HG03469 (cell line): Measurements from ENCODE around the gene ELP2.
A peak's percentile ranks its signal among the peaks of the same experiment; 100 is the strongest.

Experiments used
- ATAC-seq: cut with Tn5 transposase; IDR thresholded peaks from one replicate; pipeline ENCODE4 v1.9.1; 2021; ENCODE audit warnings: mild to moderate bottlenecking, moderate library complexity, moderate number of reproducible peaks; ENCODE audit not compliant: unreplicated experiment

The ELP2 gene

GRCh38 chr18:36120297-36120696 lies 9.4 kb upstream of the ELP2 start:
- no peak for ATAC-seq

GRCh38 chr18:36124841-36125240 lies 4.9 kb upstream of the ELP2 start:
- ATAC-seq, result no peak

GRCh38 chr18:36126668-36127067 lies 3.0 kb upstream of the ELP2 start:
- ATAC-seq, result no peak

- no peak for ATAC-seq
Measured at GRCh38 chr18:36127836-36128529, 1.7 kb upstream of the ELP2 start.

- ATAC-seq, result no peak
Measured at GRCh38 chr18:36128530-36128870, 1.2 kb upstream of the ELP2 start.

GRCh38 chr18:36128907-36129299 lies 796 bp upstream of the ELP2 start:
- no peak for ATAC-seq

- no peak for ATAC-seq
Measured at GRCh38 chr18:36130039-36130831, 536 bp downstream of the ELP2 start.

GRCh38 chr18:36130883-36131653 lies 1.4 kb downstream of the ELP2 start:
- no peak for ATAC-seq

- no peak for ATAC-seq
Measured at GRCh38 chr18:36131692-36132483, 2.2 kb downstream of the ELP2 start.

- ATAC-seq, result no peak
Measured at GRCh38 chr18:36132756-36133155, 3.1 kb downstream of the ELP2 start.

- no peak for ATAC-seq
Measured at GRCh38 chr18:36135264-36135663, 5.6 kb downstream of the ELP2 start.

GRCh38 chr18:36139245-36139644 lies 9.5 kb downstream of the ELP2 start:
- no peak for ATAC-seq

GRCh38 chr18:36141576-36141975 lies 11.9 kb downstream of the ELP2 start:
- no peak for ATAC-seq

- ATAC-seq, result no peak
Measured at GRCh38 chr18:36142751-36143150, 13.1 kb downstream of the ELP2 start.

- no peak for ATAC-seq
Measured at GRCh38 chr18:36143391-36143790, 13.7 kb downstream of the ELP2 start.

- peak; percentile 86 for ATAC-seq
Measured at GRCh38 chr18:36149514-36150289, 20.0 kb downstream of the ELP2 start.

GRCh38 chr18:36152781-36153180 lies 23.1 kb downstream of the ELP2 start:
- ATAC-seq, result no peak

- ATAC-seq, result no peak
Measured at GRCh38 chr18:36153203-36153602, 23.5 kb downstream of the ELP2 start.

- ATAC-seq, result no peak
Measured at GRCh38 chr18:36153771-36154170, 24.1 kb downstream of the ELP2 start.
